ENCODE measurements around the gene PTCRA. TPM values are rescaled to one million over a fixed set of nuclear protein-coding genes. Genes with fewer than 3 reads are reported as not detected.
"Not testable (repeated sequence)": the region's sequence is repeated elsewhere in the genome, so short reads cannot be mapped to it uniquely, and the experiment has no call there.

The PTCRA gene
- total RNA-seq, 1 experiment from 2014 or later = not detected

DNA sequence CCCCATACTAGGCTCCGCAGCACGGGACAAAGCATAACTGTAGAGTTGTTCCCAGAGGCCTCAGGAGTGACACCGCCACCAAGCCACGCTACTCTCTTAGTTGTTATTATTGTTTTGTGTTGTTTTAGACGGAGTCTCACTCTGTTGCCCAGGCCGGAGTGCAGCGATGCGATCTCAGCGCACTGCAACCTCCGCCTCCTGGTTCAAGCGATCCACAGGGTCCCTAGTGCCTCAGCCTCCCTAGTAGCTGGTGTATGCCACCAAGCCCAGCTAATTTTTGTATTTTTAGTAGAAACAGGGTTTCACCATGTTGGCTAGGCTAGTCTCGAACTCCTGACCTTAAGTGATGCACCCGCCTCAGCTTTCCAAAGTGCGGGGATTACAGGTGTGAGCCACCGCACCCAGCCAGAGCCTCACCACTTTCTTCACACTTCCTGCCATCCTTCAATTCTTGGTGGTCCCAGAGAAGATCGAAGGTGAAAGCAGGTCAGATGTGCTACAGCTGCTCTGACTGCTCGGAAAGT lies 24.6 kb upstream of the PTCRA start:
- no peaks in the 10 kb centered on the region for H3K27me3 ChIP-seq (ENCODE audit: low read length)
- no peaks in the 10 kb centered on the region for H3K79me2 ChIP-seq (ENCODE audit: low read length)
- H2AFZ ChIP-seq (ENCODE audit: low read length) = peak overlapping the region; percentile 88
- POLR2A ChIA-PET (ENCODE audit: unreplicated experiment) = no interaction called here
- no peaks in the 10 kb centered on the region for H3K9me2 ChIP-seq (replicated peaks; ENCODE audit: low read length)
- H3K4me1 ChIP-seq (ENCODE audit: insufficient read depth, low read length) = peaks cover 9% of the 10 kb centered on the region
- TF ChIP-seq EZH2phosphoT487 (IDR thresholded peaks at IDR 0.05; ENCODE audit: borderline replicate concordance, low read length) (no peak), EZH2 (IDR thresholded peaks at IDR 0.05; ENCODE audit: low read length, unreplicated experiment) (no peak)
- TF ChIP-seq, protein P1, sequence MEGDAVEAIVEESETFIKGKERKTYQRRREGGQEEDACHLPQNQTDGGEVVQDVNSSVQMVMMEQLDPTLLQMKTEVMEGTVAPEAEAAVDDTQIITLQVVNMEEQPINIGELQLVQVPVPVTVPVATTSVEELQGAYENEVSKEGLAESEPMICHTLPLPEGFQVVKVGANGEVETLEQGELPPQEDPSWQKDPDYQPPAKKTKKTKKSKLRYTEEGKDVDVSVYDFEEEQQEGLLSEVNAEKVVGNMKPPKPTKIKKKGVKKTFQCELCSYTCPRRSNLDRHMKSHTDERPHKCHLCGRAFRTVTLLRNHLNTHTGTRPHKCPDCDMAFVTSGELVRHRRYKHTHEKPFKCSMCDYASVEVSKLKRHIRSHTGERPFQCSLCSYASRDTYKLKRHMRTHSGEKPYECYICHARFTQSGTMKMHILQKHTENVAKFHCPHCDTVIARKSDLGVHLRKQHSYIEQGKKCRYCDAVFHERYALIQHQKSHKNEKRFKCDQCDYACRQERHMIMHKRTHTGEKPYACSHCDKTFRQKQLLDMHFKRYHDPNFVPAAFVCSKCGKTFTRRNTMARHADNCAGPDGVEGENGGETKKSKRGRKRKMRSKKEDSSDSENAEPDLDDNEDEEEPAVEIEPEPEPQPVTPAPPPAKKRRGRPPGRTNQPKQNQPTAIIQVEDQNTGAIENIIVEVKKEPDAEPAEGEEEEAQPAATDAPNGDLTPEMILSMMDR (conservative IDR thresholded peaks at IDR 0.05; ENCODE audit: low read depth, low read length) = no peak
- no peak for ATAC-seq
- intact Hi-C loops (cut with micrococcal nuclease) = no loop called here
- H3K9me3 ChIP-seq (ENCODE audit: low read length) = no peaks in the 10 kb centered on the region
- peak overlapping the region; percentile 88 for H3K4me2 ChIP-seq (ENCODE audit: low read length)
- peak overlapping the region; percentile 84 for H3K4me3 ChIP-seq (ENCODE audit: low read length)
- no peaks in the 10 kb centered on the region; the same call in 1 of the 2 replicates for H3K36me3 ChIP-seq (ENCODE audit: low read depth, low read length)
- H3K9ac ChIP-seq (ENCODE audit: low read length) = peak overlapping the region; percentile 88
- peak overlapping the region; percentile 87 for H3K27ac ChIP-seq (ENCODE audit: low read length)
- no peak for DNase-seq
- no peaks in the 10 kb centered on the region for H4K20me1 ChIP-seq (ENCODE audit: low read length)
- no TSS peak for BruUV-seq (replicated peaks)
- H3F3A ChIP-seq (ENCODE audit: low read length, unreplicated experiment) = no peaks in the 10 kb centered on the region
- CTCF ChIA-PET = no interaction called here

DNA sequence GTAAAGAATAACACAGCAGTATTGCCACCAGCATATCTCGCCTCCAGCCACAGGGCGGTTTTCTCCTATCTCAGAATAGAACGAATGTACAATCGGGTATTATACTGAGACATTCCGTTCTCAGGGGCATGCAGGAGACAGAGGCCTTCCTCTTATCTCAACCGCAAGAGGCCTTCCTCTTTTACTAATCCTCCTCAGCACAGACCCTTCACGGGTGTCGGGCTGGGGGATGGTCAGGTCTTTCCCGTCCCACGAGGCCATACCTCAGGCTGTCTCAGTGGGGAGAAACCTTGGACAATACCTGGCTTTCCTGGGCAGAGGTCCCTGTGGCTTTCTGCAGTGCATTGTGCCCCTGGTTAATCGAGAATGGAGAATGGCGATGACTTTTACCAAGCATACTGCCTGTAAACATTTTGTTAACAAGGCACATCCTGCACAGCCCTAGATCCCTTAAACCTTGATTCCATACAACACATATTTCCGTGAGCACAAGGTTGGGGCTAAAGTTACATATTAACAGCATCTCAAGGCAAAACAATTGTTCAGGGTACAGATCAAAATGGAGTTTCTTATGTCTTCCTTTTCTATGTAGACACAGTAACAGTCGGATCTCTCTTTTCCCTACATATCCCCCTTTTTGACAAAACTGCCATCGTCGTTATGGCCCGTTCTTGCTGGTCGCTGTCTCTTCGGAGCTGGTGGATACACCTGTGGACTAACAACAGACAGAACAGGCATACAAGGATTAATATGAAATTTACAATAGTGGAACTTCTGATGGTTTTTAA lies 21.6 kb upstream of the PTCRA start:
- H3F3A ChIP-seq (ENCODE audit: low read length, unreplicated experiment); H3K4me3 ChIP-seq (ENCODE audit: low read length); H3K27ac ChIP-seq (ENCODE audit: low read length); intact Hi-C loops (cut with micrococcal nuclease); H3K79me2 ChIP-seq (ENCODE audit: low read length); H3K9me2 ChIP-seq (replicated peaks; ENCODE audit: low read length); DNase-seq; H3K4me2 ChIP-seq (ENCODE audit: low read length); ATAC-seq; POLR2A ChIA-PET (ENCODE audit: unreplicated experiment); H3K27me3 ChIP-seq (ENCODE audit: low read length); H3K9me3 ChIP-seq (ENCODE audit: low read length); H2AFZ ChIP-seq (ENCODE audit: low read length); CTCF ChIA-PET; H4K20me1 ChIP-seq (ENCODE audit: low read length); BruUV-seq (replicated peaks); H3K36me3 ChIP-seq (ENCODE audit: low read depth, low read length); H3K9ac ChIP-seq (ENCODE audit: low read length): not testable (repeated sequence)
- H3K4me1 ChIP-seq (ENCODE audit: insufficient read depth, low read length) = peaks cover 12% of the 10 kb centered on the region

DNA sequence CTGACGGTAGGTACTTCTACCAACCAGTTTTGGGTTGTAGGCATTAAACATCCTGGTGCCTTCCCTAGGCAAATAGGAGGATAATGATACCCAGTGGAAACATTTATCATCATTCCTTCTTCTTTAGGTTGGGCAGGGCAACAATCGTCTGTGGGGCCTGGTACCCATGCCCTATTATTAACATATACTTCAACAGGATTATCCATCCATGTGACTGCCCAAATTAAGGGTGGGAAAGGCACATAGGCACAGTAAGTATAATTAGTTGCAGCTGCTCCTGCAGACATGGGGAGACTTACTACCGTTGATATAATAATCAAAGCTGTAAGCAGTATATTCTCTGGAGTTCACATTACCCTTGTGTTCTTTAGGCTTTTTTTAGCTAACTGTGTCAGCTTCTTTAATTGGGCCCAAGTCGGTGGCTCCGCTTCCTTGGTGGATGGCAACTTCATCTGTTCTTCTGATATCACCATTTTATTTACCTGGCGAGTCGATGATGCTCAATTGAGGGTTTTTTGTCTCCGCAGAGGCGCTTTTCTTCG lies 19.6 kb upstream of the PTCRA start:
- H3K27ac ChIP-seq (ENCODE audit: low read length) = no peak overlapping the region
- H3K4me3 ChIP-seq (ENCODE audit: low read length) = no peak overlapping the region
- no peak overlapping the region for H3K4me2 ChIP-seq (ENCODE audit: low read length)
- H3K79me2 ChIP-seq (ENCODE audit: low read length) = no peaks in the 10 kb centered on the region
- no peaks in the 10 kb centered on the region for H3K9me2 ChIP-seq (replicated peaks; ENCODE audit: low read length)
- ATAC-seq = no peak
- H4K20me1 ChIP-seq (ENCODE audit: low read length) = no peaks in the 10 kb centered on the region
- H2AFZ ChIP-seq (ENCODE audit: low read length) = no peak overlapping the region
- CTCF ChIA-PET = no interaction called here
- no TSS peak for BruUV-seq (replicated peaks)
- DNase-seq = no peak
- H3K9ac ChIP-seq (ENCODE audit: low read length) = no peak overlapping the region
- H3K36me3 ChIP-seq (ENCODE audit: low read depth, low read length) = no peaks in the 10 kb centered on the region
- 0 out of 2 replicates have a peak, but pooled peaks cover 7% of the 10 kb centered on the region for H3K4me1 ChIP-seq (ENCODE audit: insufficient read depth, low read length)
- no peaks in the 10 kb centered on the region for H3K9me3 ChIP-seq (ENCODE audit: low read length)
- POLR2A ChIA-PET (ENCODE audit: unreplicated experiment) = no interaction called here
- intact Hi-C loops (cut with micrococcal nuclease) = no loop called here
- no peak for TF ChIP-seq EZH2phosphoT487 (IDR thresholded peaks at IDR 0.05; ENCODE audit: borderline replicate concordance, low read length)
- TF ChIP-seq, protein P1 (conservative IDR thresholded peaks at IDR 0.05; ENCODE audit: low read depth, low read length) = no peak
- TF ChIP-seq EZH2 (IDR thresholded peaks at IDR 0.05; ENCODE audit: low read length, unreplicated experiment) = no peak
- H3F3A ChIP-seq (ENCODE audit: low read length, unreplicated experiment) = no peaks in the 10 kb centered on the region
- H3K27me3 ChIP-seq (ENCODE audit: low read length) = no peaks in the 10 kb centered on the region

Data from PC-3 (cell line).